Loucy (cell line): ENCODE results near the gene CCN2.

ENCODE experiments used
- H2AFZ ChIP-seq: fragments of 200-600 bp; sonication (generic); 2 replicates; pipeline ENCODE4 v1.6.0; 2016; ENCODE audit warnings: antibody characterized with exemption, mild to moderate bottlenecking, low read length, moderate library complexity
- H3F3A ChIP-seq: fragments of 200-600 bp; 2 replicates; pipeline ENCODE4 v1.6.0; 2016; ENCODE audit warnings: antibody characterized with exemption, low read depth, mild to moderate bottlenecking
- H3K27me3 ChIP-seq: fragments of 200-600 bp; sonication (generic); 2 replicates; pipeline ENCODE4 v1.6.1; 2014; ENCODE audit warnings: low read length, mild to moderate bottlenecking; ENCODE audit not compliant: insufficient read depth, poor library complexity, severe bottlenecking
- H3K36me3 ChIP-seq: fragments of 200-600 bp; sonication (generic); 2 replicates; pipeline ENCODE4 v1.6.1; 2016; ENCODE audit warnings: low read length; ENCODE audit not compliant: insufficient read depth
- H3K4me1 ChIP-seq: fragments of 200-600 bp; sonication (generic); 2 replicates; pipeline ENCODE4 v1.5.1; 2014; ENCODE audit warnings: low read length, mild to moderate bottlenecking; ENCODE audit not compliant: insufficient read depth, poor library complexity, severe bottlenecking
- H3K4me2 ChIP-seq: fragments of 200-600 bp; sonication (generic); 2 replicates; pipeline ENCODE4 v1.6.0; 2014; ENCODE audit warnings: antibody characterized with exemption, low read length, low read depth, mild to moderate bottlenecking; ENCODE audit not compliant: poor library complexity, severe bottlenecking
- H3K4me3 ChIP-seq: fragments of 200-600 bp; sonication (generic); 2 replicates; pipeline ENCODE4 v1.5.1; 2014; ENCODE audit warnings: low read length, mild to moderate bottlenecking, mixed read lengths; ENCODE audit not compliant: poor library complexity, severe bottlenecking
- H3K79me2 ChIP-seq: fragments of 200-600 bp; sonication (generic); 2 replicates; pipeline ENCODE4 v1.6.1; 2014; ENCODE audit warnings: low read length; ENCODE audit not compliant: insufficient read depth
- H3K9ac ChIP-seq: fragments of 200-600 bp; sonication (generic); 2 replicates; pipeline ENCODE4 v1.6.0; 2014; ENCODE audit warnings: mild to moderate bottlenecking, low read depth, low read length, moderate library complexity; ENCODE audit not compliant: poor library complexity, severe bottlenecking
- H3K9me2 ChIP-seq: fragments of 200-600 bp; sonication (generic); replicated peaks from 2 replicates; pipeline ENCODE4 v1.6.1; 2016; ENCODE audit warnings: low read depth, low read length, mixed read lengths
- H3K9me3 ChIP-seq: fragments of 200-600 bp; sonication (generic); 2 replicates; pipeline ENCODE4 v1.6.1; 2014; ENCODE audit warnings: mild to moderate bottlenecking, antibody characterized with exemption, low read length, low read depth; ENCODE audit not compliant: insufficient read depth
- H4K20me1 ChIP-seq: fragments of 200-600 bp; sonication (generic); 2 replicates; pipeline ENCODE4 v1.6.0; 2014; ENCODE audit warnings: antibody characterized with exemption, low read length, mild to moderate bottlenecking; ENCODE audit not compliant: insufficient read depth, poor library complexity, severe bottlenecking
- CTCF ChIP-seq: fragments of 200-600 bp; sonication (generic); conservative IDR thresholded peaks from 2 replicates; pipeline ENCODE4 v1.5.1; 2014; ENCODE audit warnings: mild to moderate bottlenecking, antibody characterized with exemption, low read length
- EZH2phosphoT487 ChIP-seq: fragments of 200-600 bp; IDR thresholded peaks from 2 replicates; pipeline ENCODE4 v1.6.1; 2018; ENCODE audit warnings: antibody characterized with exemption, mild to moderate bottlenecking, moderate library complexity, borderline replicate concordance

CCN2 gene

GRCh38 chr6:131949620-131949908 is 1.6 kb downstream of the CCN2 start:
- Histone ChIP-seq H3K4me2 (no peak overlapping the region), H4K20me1 (no peaks in the 10 kb centered on the region), H3F3A (no peaks in the 10 kb centered on the region), H3K4me3 (no peak overlapping the region), H3K36me3 (no peaks in the 10 kb centered on the region), H3K9me3 (no peaks in the 10 kb centered on the region), H3K4me1 (no peaks in the 10 kb centered on the region), H2AFZ (no peak overlapping the region), H3K9ac (no peak overlapping the region), H3K27me3 (no peaks in the 10 kb centered on the region), H3K79me2 (no peaks in the 10 kb centered on the region), H3K9me2 (no peaks in the 10 kb centered on the region)
- TF ChIP-seq CTCF, result no peak
- TF ChIP-seq EZH2phosphoT487, result no peak

GRCh38 chr6:131948692-131949619 is 2.2 kb downstream of the CCN2 start:
- Histone ChIP-seq H3K4me2 (no peak overlapping the region), H3K9me2 (no peaks in the 10 kb centered on the region), H3F3A (no peaks in the 10 kb centered on the region), H3K4me3 (no peak overlapping the region), H4K20me1 (no peaks in the 10 kb centered on the region), H3K4me1 (no peaks in the 10 kb centered on the region), H3K27me3 (no peaks in the 10 kb centered on the region), H3K9ac (no peak overlapping the region), H3K9me3 (no peaks in the 10 kb centered on the region), H2AFZ (no peak overlapping the region), H3K79me2 (no peaks in the 10 kb centered on the region), H3K36me3 (no peaks in the 10 kb centered on the region)
- no peak for TF ChIP-seq CTCF
- no peak for TF ChIP-seq EZH2phosphoT487

DNA sequence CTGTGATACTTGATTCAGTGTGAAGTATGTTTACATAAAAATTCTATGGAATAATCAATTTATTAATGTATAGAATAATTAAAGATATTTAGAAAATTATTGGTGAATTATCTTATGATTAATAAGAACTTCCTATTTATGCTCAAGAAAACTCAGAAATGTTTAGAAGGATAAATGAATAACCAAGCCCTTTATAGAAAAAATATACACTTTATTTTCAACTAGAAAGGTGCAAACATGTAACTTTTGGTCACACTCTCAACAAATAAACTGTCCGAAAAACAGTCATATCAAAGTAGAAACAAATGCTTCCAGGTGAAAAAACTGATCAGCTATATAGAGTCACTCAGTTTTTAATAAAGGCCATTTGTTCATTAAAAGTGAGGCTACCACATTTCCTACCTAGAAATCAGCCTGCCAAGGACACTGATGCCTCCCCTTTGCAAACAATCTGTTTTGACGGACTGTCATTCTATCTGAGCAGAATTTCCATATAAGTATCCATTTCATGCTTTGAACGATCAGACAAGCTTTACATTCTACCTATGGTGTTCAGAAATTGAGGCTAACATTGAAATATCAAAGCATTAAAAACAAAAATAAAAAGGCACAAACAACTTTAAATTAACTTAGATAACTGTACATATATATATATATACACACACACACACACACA is 3.0 kb downstream of the CCN2 start:
- Histone ChIP-seq H3K36me3 (no peaks in the 10 kb centered on the region), H2AFZ (no peak overlapping the region), H4K20me1 (no peaks in the 10 kb centered on the region), H3F3A (no peaks in the 10 kb centered on the region), H3K27me3 (no peaks in the 10 kb centered on the region), H3K4me3 (no peak overlapping the region), H3K9ac (no peak overlapping the region), H3K79me2 (no peaks in the 10 kb centered on the region), H3K9me2 (no peaks in the 10 kb centered on the region), H3K4me1 (no peaks in the 10 kb centered on the region), H3K4me2 (no peak overlapping the region), H3K9me3 (no peaks in the 10 kb centered on the region)
- TF ChIP-seq EZH2phosphoT487, result no peak
- no peak for TF ChIP-seq CTCF
